Measurements from ENCODE around the gene TMEM101. TPM values are rescaled to one million over a fixed set of nuclear protein-coding genes. Genes with fewer than 3 reads are reported as not detected.

Gene TMEM101
- total RNA-seq, 2 experiments from 2014 or later = 8.8 to 9.7 TPM

- Histone ChIP-seq H3K9me3 (ENCODE audit: control insufficient read depth in 1 of 2, insufficient read depth in 1 of 2, low read length in 2 of 2) (no peaks in the 10 kb centered on the region), H3K27me3 (ENCODE audit: control insufficient read depth in 1 of 2, insufficient read depth in 2 of 2, low read length in 2 of 2) (no peaks in the 10 kb centered on the region), H3K4me3 (ENCODE audit: low read length) (no peak overlapping the region), H3K4me1 (ENCODE audit: insufficient read depth, low read length) (peaks cover 6% of the 10 kb centered on the region), H3K27ac (ENCODE audit: low read depth in 1 of 2, low read length in 2 of 2) (no peak overlapping the region), H3K36me3 (ENCODE audit: insufficient read depth, low read length) (peaks cover 31% of the 10 kb centered on the region)
- Mint-ChIP-seq H3K4me3 (no peak overlapping the region), H3K4me1 (ENCODE audit: low read depth) (peaks cover 13% of the 10 kb centered on the region), H3K27ac (no peak overlapping the region), H3K36me3 (ENCODE audit: low read depth) (peaks cover 44% of the 10 kb centered on the region), H3K9me3 (no peaks in the 10 kb centered on the region), H3K27me3 (no peaks in the 10 kb centered on the region)
- POLR2A ChIA-PET = interaction anchor here (0.6 kb wide), 1 partner anchor 239 kb away, joined by 4 read pairs; no protein-coding TSS in a partner anchor
- no peak for ATAC-seq (ENCODE audit: poor library complexity)
- TF ChIP-seq, protein P1, sequence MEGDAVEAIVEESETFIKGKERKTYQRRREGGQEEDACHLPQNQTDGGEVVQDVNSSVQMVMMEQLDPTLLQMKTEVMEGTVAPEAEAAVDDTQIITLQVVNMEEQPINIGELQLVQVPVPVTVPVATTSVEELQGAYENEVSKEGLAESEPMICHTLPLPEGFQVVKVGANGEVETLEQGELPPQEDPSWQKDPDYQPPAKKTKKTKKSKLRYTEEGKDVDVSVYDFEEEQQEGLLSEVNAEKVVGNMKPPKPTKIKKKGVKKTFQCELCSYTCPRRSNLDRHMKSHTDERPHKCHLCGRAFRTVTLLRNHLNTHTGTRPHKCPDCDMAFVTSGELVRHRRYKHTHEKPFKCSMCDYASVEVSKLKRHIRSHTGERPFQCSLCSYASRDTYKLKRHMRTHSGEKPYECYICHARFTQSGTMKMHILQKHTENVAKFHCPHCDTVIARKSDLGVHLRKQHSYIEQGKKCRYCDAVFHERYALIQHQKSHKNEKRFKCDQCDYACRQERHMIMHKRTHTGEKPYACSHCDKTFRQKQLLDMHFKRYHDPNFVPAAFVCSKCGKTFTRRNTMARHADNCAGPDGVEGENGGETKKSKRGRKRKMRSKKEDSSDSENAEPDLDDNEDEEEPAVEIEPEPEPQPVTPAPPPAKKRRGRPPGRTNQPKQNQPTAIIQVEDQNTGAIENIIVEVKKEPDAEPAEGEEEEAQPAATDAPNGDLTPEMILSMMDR (IDR thresholded peaks at IDR 0.05) = no peak
- DNase-seq = no peak
- intact Hi-C loops (cut with DNase I, micrococcal nuclease) = loop anchor here in 1 of 2 experiments (10.0 kb wide), 1 partner anchor 129 kb away; no protein-coding TSS in a partner anchor
- CTCF ChIA-PET = interaction anchor here (0.5 to 0.7 kb wide), 2 partner anchors 13 to 18 kb away, joined by 3 to 5 read pairs; no protein-coding TSS in a partner anchor
These were observed 29.3 kb upstream of the TMEM101 start for GRCh38 chr17:44044071-44044470.

DNA sequence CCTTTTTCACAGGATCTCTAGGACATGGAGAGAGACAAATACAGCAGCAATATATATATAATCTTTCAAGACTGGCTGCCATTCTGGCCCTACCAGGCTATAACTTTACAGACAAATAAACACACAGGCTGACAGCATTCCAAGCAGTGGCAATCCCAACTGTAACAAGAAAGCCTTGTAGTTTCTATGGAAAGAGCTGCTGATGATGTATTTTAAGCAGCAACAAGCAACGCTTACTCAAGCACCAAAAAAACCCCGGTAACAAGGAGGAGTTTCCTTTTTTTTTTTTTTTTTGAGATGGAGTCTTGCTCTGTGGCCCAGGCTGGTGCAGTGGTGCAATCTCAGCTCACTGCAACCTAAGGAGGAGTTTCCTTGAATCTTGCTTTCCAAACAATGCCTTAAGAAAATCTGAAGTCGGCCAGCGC is 28.5 kb upstream of the TMEM101 start:
- H3K36me3 Mint-ChIP-seq (ENCODE audit: low read depth) = peaks cover 44% of the 10 kb centered on the region
- ATAC-seq (ENCODE audit: poor library complexity) = no peak

GRCh38 chr17:44039829-44040635 is 25.3 kb upstream of the TMEM101 start:
- CTCF ChIA-PET = interaction anchor here (0.9 to 3.8 kb wide), 2 partner anchors 96 to 405 kb away, joined by 3 to 18 read pairs; no protein-coding TSS in a partner anchor
- peaks cover 6% of the 10 kb centered on the region for H3K4me1 ChIP-seq (ENCODE audit: insufficient read depth, low read length)
- intact Hi-C loops (cut with DNase I, micrococcal nuclease) = loop anchor here in 1 of 2 experiments (2.0 to 10.0 kb wide), 2 partner anchors 125 to 161 kb away; no protein-coding TSS in a partner anchor
- Mint-ChIP-seq H3K9me3 (no peaks in the 10 kb centered on the region), H3K4me1 (ENCODE audit: low read depth) (peaks cover 13% of the 10 kb centered on the region), H3K27ac (no peak overlapping the region), H3K36me3 (ENCODE audit: low read depth) (peaks cover 54% of the 10 kb centered on the region), H3K27me3 (no peaks in the 10 kb centered on the region), H3K4me3 (no peak overlapping the region)
- H3K27ac ChIP-seq (ENCODE audit: low read depth in 1 of 2, low read length in 2 of 2) = no peak overlapping the region
- H3K27me3 ChIP-seq (ENCODE audit: control insufficient read depth in 1 of 2, insufficient read depth in 2 of 2, low read length in 2 of 2) = no peaks in the 10 kb centered on the region
- H3K9me3 ChIP-seq (ENCODE audit: control insufficient read depth in 1 of 2, insufficient read depth in 1 of 2, low read length in 2 of 2) = no peaks in the 10 kb centered on the region
- DNase-seq (no peak), ATAC-seq (ENCODE audit: poor library complexity) (no peak)
- POLR2A ChIA-PET = no interaction called here
- H3K4me3 ChIP-seq (ENCODE audit: low read length) = no peak overlapping the region
- TF ChIP-seq, protein P1 (IDR thresholded peaks at IDR 0.05) = no peak
- H3K36me3 ChIP-seq (ENCODE audit: insufficient read depth, low read length) = peaks cover 39% of the 10 kb centered on the region

More for the DNA sequence above, 28.5 kb upstream of the TMEM101 start:
- H3K4me3 Mint-ChIP-seq = no peak overlapping the region
- intact Hi-C loops (cut with DNase I, micrococcal nuclease) = loop anchor here in 1 of 2 experiments (10.0 kb wide), 1 partner anchor 128 kb away; no protein-coding TSS in a partner anchor
- H3K27ac Mint-ChIP-seq = no peak overlapping the region
- no peaks in the 10 kb centered on the region for H3K27me3 Mint-ChIP-seq
- H3K4me1 Mint-ChIP-seq (ENCODE audit: low read depth) = peaks cover 13% of the 10 kb centered on the region
- CTCF ChIA-PET = interaction anchor here (0.6 to 1.8 kb wide), 3 partner anchors 10 to 14 kb away, joined by 3 to 8 read pairs (median 5); no protein-coding TSS in a partner anchor
- TF ChIP-seq, protein P1 (IDR thresholded peaks at IDR 0.05) = no peak
- Histone ChIP-seq H3K27me3 (ENCODE audit: control insufficient read depth in 1 of 2, insufficient read depth in 2 of 2, low read length in 2 of 2) (no peaks in the 10 kb centered on the region), H3K27ac (ENCODE audit: low read depth in 1 of 2, low read length in 2 of 2) (no peak overlapping the region), H3K9me3 (ENCODE audit: control insufficient read depth in 1 of 2, insufficient read depth in 1 of 2, low read length in 2 of 2) (no peaks in the 10 kb centered on the region), H3K36me3 (ENCODE audit: insufficient read depth, low read length) (peaks cover 29% of the 10 kb centered on the region), H3K4me1 (ENCODE audit: insufficient read depth, low read length) (peaks cover 6% of the 10 kb centered on the region), H3K4me3 (ENCODE audit: low read length) (no peak overlapping the region)
- POLR2A ChIA-PET = no interaction called here
- peak in 2 of 14 experiments; percentile 21 to 29 for DNase-seq
- H3K9me3 Mint-ChIP-seq = no peaks in the 10 kb centered on the region

Data from CD4-positive, alpha-beta T cell (primary cell).